Measurements from ENCODE around the gene PLPP2.
"Not testable (repeated sequence)": the region's sequence is repeated elsewhere in the genome, so short reads cannot be mapped to it uniquely, and the experiment has no call there.

The PLPP2 gene

GRCh38 chr19:269241-269640 is 22.0 kb downstream of the PLPP2 start:
- no peak for DNase-seq (ENCODE audit: low read depth)

- DNase-seq (ENCODE audit: low read depth), result no peak
Measured at GRCh38 chr19:262125-262524, 29.1 kb downstream of the PLPP2 start.

GRCh38 chr19:256804-257203 is 34.4 kb downstream of the PLPP2 start:
- not testable (repeated sequence) for DNase-seq (ENCODE audit: low read depth)

GRCh38 chr19:252421-253186 is 38.6 kb downstream of the PLPP2 start:
- not testable (repeated sequence) for DNase-seq (ENCODE audit: low read depth)

GRCh38 chr19:246551-246950 is 44.7 kb downstream of the PLPP2 start:
- no peak for DNase-seq (ENCODE audit: low read depth)

GRCh38 chr19:245900-246299 is 45.3 kb downstream of the PLPP2 start:
- not testable (repeated sequence) for DNase-seq (ENCODE audit: low read depth)

DNA sequence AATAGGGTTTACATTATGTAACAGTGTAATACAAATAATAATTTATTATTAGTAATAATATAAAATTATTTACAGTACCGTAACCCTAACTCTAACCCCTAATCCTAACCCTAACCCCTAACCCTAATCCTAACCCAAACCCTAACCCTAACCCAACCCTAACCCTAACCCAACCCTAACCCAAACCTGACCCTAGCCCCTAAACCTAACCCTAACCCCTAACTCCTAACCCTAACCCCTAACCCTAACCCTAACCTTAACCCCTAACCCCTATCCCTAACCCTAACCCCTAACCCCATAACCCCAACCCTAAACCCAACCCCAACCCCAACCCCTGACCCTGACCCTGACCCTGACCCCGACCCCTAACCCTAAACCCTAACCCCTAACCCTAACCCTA is 45.7 kb downstream of the PLPP2 start:
- DNase-seq (ENCODE audit: low read depth), result no peak
